ENCODE measurements around the gene PSEN2. TPM values are rescaled to one million over a fixed set of nuclear protein-coding genes. Genes with fewer than 3 reads are reported as not detected.
A peak's percentile ranks its signal among the peaks of the same experiment; 100 is the strongest.

The PSEN2 gene
- total and polyA plus RNA-seq, 2 of the 8 experiments (the other 6 are each of a cell fraction or from before 2014, with no cell fraction given), result 22.9 to 29.0 TPM

- H3K14ac ChIP-seq (ENCODE audit: insufficient read length), result no peak overlapping the region
- H2AK5ac ChIP-seq (ENCODE audit: low read depth, low read length), result no peak overlapping the region
- ChIA-PET POLR2A (ENCODE audit: partially characterized antibody) (interaction anchor here (0.7 to 1.3 kb wide), 3 partner anchors 11 to 51 kb away, joined by 3 read pairs; no protein-coding TSS in a partner anchor), CTCF (ENCODE audit: partially characterized antibody) (interaction anchor here (0.7 to 0.8 kb wide), 2 partner anchors 233 to 234 kb away, joined by 3 read pairs; no protein-coding TSS in a partner anchor)
- no peak overlapping the region for H3K23ac ChIP-seq (ENCODE audit: insufficient read length)
- no peaks in the 10 kb centered on the region for H3K9me3 ChIP-seq (ENCODE audit: insufficient read depth in 2 of 2, low read depth in 1 of 2, low read length in 1 of 2)
- H4K5ac ChIP-seq (ENCODE audit: insufficient read length, low read depth, low read length), result no peak overlapping the region
- 60% methylated on average over 6 of the region's 6 CpGs; no CpG with 5 or more reads in 1 of the 2 experiments for WGBS, 2 experiments (ENCODE audit: extremely low coverage in 1 of 2, insufficient coverage in 1 of 2, insufficient read length in 1 of 2, insufficient replicate concordance in 2 of 2, low coverage in 1 of 2, low lambda C conversion rate in 2 of 2, missing lambda C conversion rate in 1 of 2)
- FAIRE-seq (no peak), DNase-seq (ENCODE audit: low read depth in 1 of 2, low spot score in 2 of 2) (no peak)
- H4K8ac ChIP-seq (ENCODE audit: extremely low read depth, insufficient read depth, low read length), result no peak overlapping the region
- peaks cover 10% of the 10 kb centered on the region; the same call in 1 of the 2 replicates for H3K23me2 ChIP-seq (ENCODE audit: low read depth, low read length)
- no peak overlapping the region for H2BK15ac ChIP-seq (ENCODE audit: low read length)
- no peak overlapping the region for H3K56ac ChIP-seq (replicated peaks; ENCODE audit: insufficient read length, low read depth, low read length)
- H3K18ac ChIP-seq (ENCODE audit: extremely low read depth, low read length), result no peak overlapping the region
- no peak overlapping the region for H2AFZ ChIP-seq (ENCODE audit: low read length)
- no peak overlapping the region for H2BK12ac ChIP-seq (ENCODE audit: low read depth, low read length)
- no peaks in the 10 kb centered on the region for H3K79me2 ChIP-seq (ENCODE audit: control insufficient read depth in 1 of 2, insufficient read depth in 2 of 2, low read length in 2 of 2)
- H2BK20ac ChIP-seq (ENCODE audit: low read length), result no peak overlapping the region
- H3K4me3 ChIP-seq (ENCODE audit: extremely low read depth in 1 of 4, insufficient read depth in 2 of 4, low read depth in 3 of 4, low read length in 4 of 4), result no peak overlapping the region
- H2BK5ac ChIP-seq (ENCODE audit: low read depth, low read length), result no peak overlapping the region
- no peak overlapping the region for H3K27ac ChIP-seq (ENCODE audit: low read depth, low read length)
- H3K9ac ChIP-seq (replicated peaks in 1 of 4; ENCODE audit: extremely low read depth in 1 of 4, low read depth in 3 of 4, low read length in 3 of 4), result no peak overlapping the region
- H3K27me3 ChIP-seq (replicated peaks in 1 of 4; ENCODE audit: control insufficient read depth in 3 of 4, extremely low read depth in 1 of 4, insufficient read depth in 3 of 4, low read length in 3 of 4), result peaks cover 0 to 14% (median 5%) of the 10 kb centered on the region in 4 experiments; a peak in 4 of 7 replicates
- H3K79me1 ChIP-seq (ENCODE audit: low read depth, low read length), result no peaks in the 10 kb centered on the region; the same call in 1 of the 2 replicates
- H2BK120ac ChIP-seq (replicated peaks; ENCODE audit: low read depth, low read length), result no peak overlapping the region
- no peak overlapping the region for H4K91ac ChIP-seq (replicated peaks; ENCODE audit: insufficient read length, low read length)
- H4K20me1 ChIP-seq (replicated peaks in 1 of 2; ENCODE audit: control insufficient read depth in 1 of 2, insufficient read depth in 2 of 2, low read length in 2 of 2), result no peaks in the 10 kb centered on the region
- H3K36me3 ChIP-seq (ENCODE audit: control insufficient read depth in 2 of 4, insufficient read depth in 4 of 4, low read length in 3 of 4), result no peaks in the 10 kb centered on the region
- TF ChIP-seq NANOG (IDR thresholded peaks at IDR 0.05; ENCODE audit: insufficient read depth, low read depth, low read length, poor library complexity, severe bottlenecking) (no peak), PHF8 (conservative IDR thresholded peaks at IDR 0.05; ENCODE audit: low read depth, low read length) (no peak)
- no peak overlapping the region for H3K4ac ChIP-seq (replicated peaks; ENCODE audit: insufficient read length, low read depth, low read length)
- H3K4me2 ChIP-seq (ENCODE audit: insufficient read depth in 1 of 2, low read depth in 2 of 2, low read length in 2 of 2), result peak overlapping the region in 1 of 2 experiments; percentile 35; a peak in 2 of 4 replicates
- peaks cover 4 to 19% (median 16%) of the 10 kb centered on the region in 4 experiments for H3K4me1 ChIP-seq (replicated peaks in 1 of 4; ENCODE audit: control insufficient read depth in 3 of 4, insufficient read depth in 4 of 4, low read length in 3 of 4)
These were observed 2.9 kb upstream of the PSEN2 start for GRCh38 chr1:226867461-226868054.
